ENCODE measurements around the gene MRPL48.
"Not testable (repeated sequence)": the region's sequence is repeated elsewhere in the genome, so short reads cannot be mapped to it uniquely, and the experiment has no call there.

MRPL48 gene

GRCh38 chr11:73779084-73779902 is 8.4 kb upstream of the MRPL48 start:
- peak; percentile 90 for DNase-seq

GRCh38 chr11:73781303-73781702 is 6.4 kb upstream of the MRPL48 start:
- no peak for DNase-seq

GRCh38 chr11:73783483-73784020 is 4.1 kb upstream of the MRPL48 start:
- no peak for DNase-seq

GRCh38 chr11:73784080-73784634 is 3.5 kb upstream of the MRPL48 start:
- no peak for DNase-seq

- no peak for DNase-seq
Observed at GRCh38 chr11:73784734-73785133, 2.9 kb upstream of the MRPL48 start.

- DNase-seq, result not testable (repeated sequence)
Observed at GRCh38 chr11:73785467-73785866, 2.2 kb upstream of the MRPL48 start.

- no peak for DNase-seq
Observed at GRCh38 chr11:73787051-73787642, 527 bp upstream of the MRPL48 start.

- no peak for DNase-seq
Observed at GRCh38 chr11:73789279-73789670, 1.6 kb downstream of the MRPL48 start.

- no peak for DNase-seq
Observed at GRCh38 chr11:73792584-73792983, 4.9 kb downstream of the MRPL48 start.

GRCh38 chr11:73795925-73796632 is 8.4 kb downstream of the MRPL48 start:
- no peak for DNase-seq

GRCh38 chr11:73797457-73797856 is 9.8 kb downstream of the MRPL48 start:
- no peak for DNase-seq

- DNase-seq, result no peak
Observed at GRCh38 chr11:73800276-73800806, 12.7 kb downstream of the MRPL48 start.

GRCh38 chr11:73801136-73801535 is 13.5 kb downstream of the MRPL48 start:
- DNase-seq, result no peak

GRCh38 chr11:73804712-73805111 is 17.0 kb downstream of the MRPL48 start:
- DNase-seq, result no peak

- DNase-seq, result no peak
Observed at GRCh38 chr11:73808052-73808451, 20.4 kb downstream of the MRPL48 start.

- no peak for DNase-seq
Observed at GRCh38 chr11:73810637-73811036, 23.0 kb downstream of the MRPL48 start.

- DNase-seq, result no peak
Observed at GRCh38 chr11:73812234-73812633, 24.6 kb downstream of the MRPL48 start.

GRCh38 chr11:73814812-73815211 is 27.1 kb downstream of the MRPL48 start:
- DNase-seq, result no peak

GRCh38 chr11:73818846-73819245 is 31.2 kb downstream of the MRPL48 start:
- no peak for DNase-seq

- DNase-seq, result no peak
Observed at GRCh38 chr11:73830261-73830660, 42.6 kb downstream of the MRPL48 start.

GRCh38 chr11:73833067-73833466 is 45.4 kb downstream of the MRPL48 start:
- DNase-seq, result no peak

GRCh38 chr11:73838443-73839122 is 50.9 kb downstream of the MRPL48 start:
- no peak for DNase-seq

- DNase-seq, result no peak
Observed at GRCh38 chr11:73839123-73839457, 51.4 kb downstream of the MRPL48 start.
